ENCODE data around the gene SV2A.
"Not testable (repeated sequence)": the region's sequence is repeated elsewhere in the genome, so short reads cannot be mapped to it uniquely, and the experiment has no call there.

Gene SV2A

GRCh38 chr1:149917571-149918144 lies at the start of gene SV2A:
TSS of gene SV2A (minus strand) at chr1:149917844. CDS start at chr1:149913840, 4,004 bp downstream.
- DNase-seq (ENCODE audit: low read depth) = peak; percentile 24

- DNase-seq (ENCODE audit: low read depth) = no peak
These were observed 49.4 kb upstream of the SV2A start for GRCh38 chr1:149967041-149967440.

DNA sequence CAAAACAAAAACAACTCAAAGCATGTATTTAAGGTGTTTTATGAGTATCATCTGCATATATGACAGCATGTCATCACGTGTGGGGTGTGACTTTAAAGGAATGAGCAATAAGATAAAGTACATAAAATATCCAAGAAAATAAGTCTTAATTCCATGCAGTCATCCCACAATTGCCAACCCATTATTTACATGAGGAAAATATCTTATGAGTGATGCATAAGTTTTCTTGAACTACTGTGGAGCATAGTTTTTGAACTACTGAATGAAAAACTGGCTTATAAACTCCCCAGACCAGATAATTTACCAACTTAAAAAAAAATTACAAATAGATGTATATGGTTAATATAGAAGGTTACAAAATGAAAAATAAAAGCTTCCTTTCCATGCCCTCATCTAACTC lies 48.8 kb upstream of the SV2A start:
- no peak for DNase-seq (ENCODE audit: low read depth)

DNA sequence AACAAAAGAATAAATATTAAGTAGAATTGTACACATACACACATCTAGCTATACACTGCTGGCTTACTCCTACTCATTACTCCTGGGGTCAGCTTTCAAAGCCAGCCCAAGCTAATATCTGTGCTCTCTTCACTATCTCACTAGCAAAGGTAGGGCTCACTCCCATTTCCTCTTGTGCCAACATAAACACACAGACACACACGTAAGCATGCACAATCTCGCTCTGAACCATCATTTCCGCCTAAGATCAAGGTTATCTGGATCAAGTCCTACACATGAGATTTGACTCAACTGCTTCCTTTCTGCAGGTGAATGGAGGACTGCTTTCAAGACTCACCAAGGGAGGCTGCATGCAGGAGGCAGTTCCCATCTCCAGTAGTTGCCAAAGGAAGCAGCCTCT lies 47.8 kb upstream of the SV2A start:
- DNase-seq (ENCODE audit: low read depth) = no peak

GRCh38 chr1:149963358-149963757 lies 45.7 kb upstream of the SV2A start:
- no peak for DNase-seq (ENCODE audit: low read depth)

DNA sequence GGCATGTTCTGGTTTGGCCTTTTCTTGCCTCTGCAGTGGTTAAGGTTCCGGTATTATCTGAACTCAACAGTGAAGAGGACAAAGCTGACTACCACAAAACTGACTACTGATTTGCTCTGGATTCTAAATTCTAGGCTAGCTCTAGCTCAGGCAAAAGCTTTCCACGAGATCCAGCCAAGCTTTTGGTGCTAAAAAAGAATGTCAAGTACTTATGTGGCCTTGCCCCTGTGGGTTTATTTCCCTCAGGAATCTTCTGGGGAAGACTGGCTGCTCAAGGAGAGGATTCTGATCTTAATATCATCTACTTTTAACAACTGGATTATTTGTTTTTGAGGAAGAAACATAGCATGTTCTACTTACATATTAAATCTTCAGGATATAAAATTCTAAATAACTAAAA lies 45.1 kb upstream of the SV2A start:
- no peak for DNase-seq (ENCODE audit: low read depth)

DNA sequence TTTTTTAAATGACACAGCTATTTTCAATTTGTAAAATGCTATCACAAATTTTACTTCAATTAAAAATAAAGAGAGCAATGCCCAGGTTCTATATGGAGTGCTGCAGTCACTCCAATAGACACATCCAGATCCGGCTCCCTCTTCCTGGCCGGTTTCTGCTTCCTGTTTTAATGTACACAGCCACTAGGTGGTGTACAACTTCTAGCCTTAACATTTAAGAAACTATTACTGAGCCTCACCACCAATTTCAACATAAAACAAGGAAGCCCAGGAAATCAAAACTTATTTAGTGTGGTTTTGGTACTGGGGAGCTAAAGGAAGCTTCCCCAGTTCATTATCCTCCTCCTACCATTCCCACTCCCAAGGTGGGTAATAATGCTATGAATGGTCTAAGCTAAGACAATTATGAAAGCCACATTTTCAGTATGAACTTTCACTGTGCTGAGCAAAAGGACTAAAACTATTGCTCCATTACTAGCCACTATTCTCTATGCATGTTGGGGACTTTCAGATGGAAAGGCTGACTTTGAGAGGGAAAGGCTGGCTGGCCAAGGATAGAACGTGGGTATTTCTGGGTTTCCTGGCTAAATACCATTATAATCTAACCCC lies 44.5 kb upstream of the SV2A start:
- no peak for DNase-seq (ENCODE audit: low read depth)

DNA sequence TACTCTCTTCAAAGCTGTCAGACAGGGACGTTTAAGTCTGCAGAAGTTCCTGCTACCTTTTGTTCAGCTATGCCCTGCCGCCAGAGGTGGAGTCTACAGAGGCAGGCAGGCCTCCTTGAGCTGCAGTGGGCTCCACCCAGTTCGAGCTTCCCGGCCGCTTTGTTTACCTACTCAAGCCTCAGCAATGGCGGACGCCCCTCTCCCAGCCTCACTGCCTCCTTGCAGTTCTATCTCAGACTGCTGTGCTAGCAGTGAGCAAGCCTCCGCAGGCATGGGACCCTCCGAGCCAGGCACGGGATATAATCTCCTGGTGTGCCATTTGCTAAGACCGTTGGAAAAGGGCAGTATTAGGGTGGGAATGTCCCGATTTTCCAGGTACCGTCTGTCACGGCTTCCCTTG lies 39.9 kb upstream of the SV2A start:
- not testable (repeated sequence) for DNase-seq (ENCODE audit: low read depth)

- DNase-seq (ENCODE audit: low read depth) = no peak
These were observed 32.3 kb upstream of the SV2A start for GRCh38 chr1:149949911-149950310.

DNA sequence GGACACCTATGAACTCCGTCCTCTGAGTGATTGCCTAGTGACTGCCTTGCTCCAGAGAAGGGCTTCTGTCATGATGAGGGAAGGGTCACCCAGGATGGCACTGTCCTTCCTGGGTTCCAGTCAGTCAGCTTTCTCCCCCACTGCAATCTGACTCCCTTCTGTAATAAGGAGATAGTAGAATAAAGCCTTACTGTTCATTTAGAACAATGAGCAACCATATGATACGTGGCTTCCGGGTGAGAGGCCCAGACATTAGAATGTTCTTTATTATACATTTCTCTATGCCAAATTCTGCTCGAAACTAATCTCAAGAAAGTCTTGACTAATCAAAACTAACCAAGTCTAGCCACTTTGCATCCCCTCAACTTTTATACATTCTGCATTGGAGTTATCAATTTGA lies 27.6 kb upstream of the SV2A start:
- DNase-seq (ENCODE audit: low read depth) = no peak

DNA sequence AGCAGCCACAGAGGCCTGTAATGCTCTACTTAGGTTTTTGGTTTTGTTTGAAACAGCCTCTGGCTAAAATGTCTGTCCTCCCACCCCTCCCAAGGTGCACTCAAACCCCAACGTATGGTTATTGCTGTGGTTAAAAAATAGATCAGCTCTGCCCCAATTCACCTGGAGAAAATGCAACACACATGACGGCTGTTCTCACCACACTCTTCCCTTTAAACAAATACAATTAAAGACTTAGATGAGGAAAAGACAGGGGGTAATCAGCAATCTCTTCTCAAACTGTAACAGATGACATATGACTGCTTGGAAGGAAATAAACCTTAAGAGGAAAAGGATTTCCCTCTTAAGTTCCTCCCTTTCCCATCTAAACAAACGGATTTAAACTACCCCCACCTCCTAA lies 25.2 kb upstream of the SV2A start:
- no peak for DNase-seq (ENCODE audit: low read depth)

- no peak for DNase-seq (ENCODE audit: low read depth)
These were observed 24.6 kb upstream of the SV2A start for GRCh38 chr1:149942207-149942606.

DNA sequence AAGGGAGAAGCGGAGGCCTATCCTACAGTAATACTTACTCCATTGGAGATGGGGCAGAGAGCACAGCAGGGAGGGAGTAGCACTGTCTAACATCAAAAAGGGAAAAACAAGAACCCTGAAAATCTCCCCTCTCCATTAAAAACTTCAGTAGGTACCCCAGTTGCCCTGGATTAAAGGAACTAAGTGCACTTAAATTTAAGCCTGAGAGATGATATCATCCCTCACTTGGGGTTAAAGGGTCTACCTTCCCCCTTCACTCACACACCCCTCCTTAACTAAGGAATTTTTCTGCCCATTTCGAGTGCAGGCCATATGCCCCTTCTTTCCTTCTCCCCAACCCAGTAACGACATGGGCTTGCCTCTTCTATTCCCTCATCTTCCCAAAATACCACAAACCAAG lies 22.8 kb upstream of the SV2A start:
- DNase-seq (ENCODE audit: low read depth) = no peak

GRCh38 chr1:149938668-149939003 lies 21.0 kb upstream of the SV2A start:
- not testable (repeated sequence) for DNase-seq (ENCODE audit: low read depth)

- DNase-seq (ENCODE audit: low read depth) = no peak
These were observed 20.1 kb upstream of the SV2A start for GRCh38 chr1:149937759-149938158.

DNA sequence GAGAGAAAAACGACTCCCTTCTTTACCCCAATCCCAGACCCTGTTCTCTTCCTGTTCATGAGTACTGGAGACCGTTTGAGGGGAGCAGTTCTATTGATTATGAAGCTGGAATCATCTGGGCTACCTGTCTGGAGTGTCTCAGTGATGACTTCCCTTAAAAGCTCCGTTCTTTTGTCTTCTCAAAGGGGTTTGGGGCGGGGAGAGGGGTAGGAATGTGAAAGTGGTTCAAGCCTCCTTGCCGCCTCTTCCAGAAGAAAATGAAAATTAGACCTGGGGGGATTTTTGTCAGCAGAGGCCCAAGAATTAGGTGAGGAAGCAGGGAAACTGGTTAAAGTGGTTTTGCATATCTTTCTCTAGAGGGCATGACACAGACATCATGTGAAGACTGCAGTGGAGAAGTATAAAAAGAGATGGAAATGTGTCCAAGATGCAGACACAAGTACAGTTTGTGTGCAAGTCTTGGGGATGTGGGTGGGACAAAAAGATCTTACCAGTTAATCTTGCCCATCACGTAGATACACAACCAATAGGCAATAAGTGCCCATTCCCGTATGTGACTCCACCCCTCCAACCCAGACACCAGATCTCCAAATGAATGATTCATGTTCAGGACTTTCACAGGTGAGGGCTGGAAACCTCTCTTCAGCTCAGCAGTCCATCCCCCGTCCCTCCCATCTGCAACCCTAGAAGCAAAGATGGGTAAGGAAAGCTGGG lies 19.5 kb upstream of the SV2A start:
- DNase-seq (ENCODE audit: low read depth) = no peak

DNA sequence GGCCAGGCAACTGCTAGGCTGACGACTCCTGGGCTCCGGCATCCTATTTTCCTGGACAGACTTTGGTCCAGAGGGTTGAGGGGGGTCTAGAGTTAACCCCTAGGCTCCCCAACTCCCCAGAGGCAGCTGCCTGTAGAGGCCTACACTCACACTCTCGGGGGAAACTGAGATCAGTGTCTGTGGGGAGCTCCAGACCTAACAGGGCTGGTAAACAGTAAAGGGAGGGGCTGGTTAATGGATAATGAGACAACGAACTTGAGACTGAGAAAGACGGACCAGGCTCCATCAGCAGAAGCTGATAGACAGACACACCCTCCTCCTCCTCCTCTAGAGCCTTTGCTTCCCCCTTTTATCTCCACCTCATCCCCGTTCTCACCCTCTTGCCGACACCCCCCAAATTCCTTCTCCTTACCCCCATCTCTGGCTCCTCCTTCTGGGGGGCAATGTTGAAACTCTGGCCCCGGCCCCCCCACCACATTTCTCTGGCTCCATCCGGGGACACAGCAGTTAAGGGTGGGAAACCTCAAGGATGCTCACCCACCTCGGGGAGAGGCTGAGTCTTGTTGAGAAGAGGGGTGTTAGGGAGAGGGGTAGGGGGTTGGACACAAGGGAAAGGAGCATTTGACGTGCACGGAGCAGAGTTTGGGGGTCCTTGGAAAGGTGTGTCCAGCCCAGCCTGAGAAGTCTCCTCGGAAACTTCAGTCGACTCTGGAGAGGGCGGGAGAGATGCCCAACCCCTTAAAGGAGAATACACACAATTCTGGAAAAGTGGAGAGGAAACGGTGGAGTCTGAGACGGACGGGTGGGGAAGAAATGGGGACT lies 18.7 kb upstream of the SV2A start, which contains the start of gene MTMR11:
MTMR11 (minus strand) TSS at position 710 of the 822 bp plus-strand sequence; CDS start at position 478, 232 bp downstream.
- no peak for DNase-seq (ENCODE audit: low read depth)

GRCh38 chr1:149934356-149934755 lies 16.7 kb upstream of the SV2A start:
- DNase-seq (ENCODE audit: low read depth) = no peak

- DNase-seq (ENCODE audit: low read depth) = no peak
These were observed 15.6 kb upstream of the SV2A start for GRCh38 chr1:149933208-149933607.

GRCh38 chr1:149932474-149932873 lies 14.8 kb upstream of the SV2A start:
- DNase-seq (ENCODE audit: low read depth) = no peak

GRCh38 chr1:149931212-149931790 lies 13.7 kb upstream of the SV2A start:
- no peak for DNase-seq (ENCODE audit: low read depth)

DNA sequence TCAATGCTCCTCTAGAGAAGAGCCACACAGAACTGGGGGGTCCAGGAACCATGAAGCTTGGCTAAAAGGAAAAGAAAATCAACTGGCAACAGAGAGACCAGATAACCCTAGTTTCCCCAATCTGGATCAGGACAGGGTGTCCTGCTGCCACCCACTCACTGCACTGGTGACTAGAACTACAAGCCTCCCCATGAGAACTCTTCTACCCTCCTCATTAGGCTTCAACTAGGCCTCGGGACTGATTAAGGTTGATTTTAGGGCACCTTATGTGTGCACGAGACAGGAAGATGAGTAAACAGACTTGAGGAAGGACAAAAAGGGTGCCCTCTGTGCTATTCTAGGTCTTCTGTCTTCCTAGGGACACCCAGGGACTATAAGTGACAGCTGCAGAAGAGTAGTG lies 12.2 kb upstream of the SV2A start:
- DNase-seq (ENCODE audit: low read depth) = no peak

DNA sequence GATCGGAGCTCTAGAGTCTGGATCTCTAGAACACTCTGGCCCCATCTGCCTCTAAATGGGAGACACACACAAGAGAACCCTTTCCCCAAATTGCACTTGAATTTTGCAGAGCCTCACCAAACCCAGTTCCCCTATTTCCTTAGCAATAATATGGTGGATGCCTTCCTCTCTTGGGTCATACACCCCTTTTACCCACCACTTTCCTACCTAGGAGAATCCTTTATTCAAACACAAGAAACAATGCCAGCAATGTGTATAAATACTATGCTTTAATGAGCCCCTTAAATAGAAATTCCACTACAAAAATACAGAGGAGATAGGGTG lies 10.7 kb upstream of the SV2A start:
- no peak for DNase-seq (ENCODE audit: low read depth)

Measured in activated T-helper 9 cell treated with anti-CD3 and anti-CD28 coated beads, Interleukin-2, amount 50 U/mL, for 16 hours (primary cell).